HG02870 (cell line): Measurements from ENCODE around the gene HK3.

Experiments used
- ATAC-seq: cut with Tn5 transposase; IDR thresholded peaks from one replicate; pipeline ENCODE4 v1.9.1; 2021; ENCODE audit warnings: mild to moderate bottlenecking, moderate library complexity; ENCODE audit not compliant: unreplicated experiment

The HK3 gene

GRCh38 chr5:176899296-176899891 is at the start of gene HK3:
Gene HK3, minus strand, starts transcription at chr5:176899346. Its CDS starts 3,187 bp downstream, at chr5:176896159.
- no peak for ATAC-seq

GRCh38 chr5:176948458-176948857 is 49.3 kb upstream of the HK3 start:
- ATAC-seq, result no peak

GRCh38 chr5:176947847-176948246 is 48.7 kb upstream of the HK3 start:
- no peak for ATAC-seq

- no peak for ATAC-seq
Measured at GRCh38 chr5:176944268-176944667, 45.1 kb upstream of the HK3 start.

GRCh38 chr5:176943816-176944215 is 44.7 kb upstream of the HK3 start:
- no peak for ATAC-seq

- no peak for ATAC-seq
Measured at GRCh38 chr5:176941951-176942350, 42.8 kb upstream of the HK3 start.

GRCh38 chr5:176938472-176938871 is 39.3 kb upstream of the HK3 start:
- ATAC-seq, result no peak

GRCh38 chr5:176935017-176935416 is 35.9 kb upstream of the HK3 start:
- no peak for ATAC-seq

- no peak for ATAC-seq
Measured at GRCh38 chr5:176934309-176934930, 35.3 kb upstream of the HK3 start.

GRCh38 chr5:176929654-176930053 is 30.5 kb upstream of the HK3 start:
- ATAC-seq, result no peak

- ATAC-seq, result no peak
Measured at GRCh38 chr5:176927562-176927961, 28.4 kb upstream of the HK3 start.

- ATAC-seq, result no peak
Measured at GRCh38 chr5:176922817-176923216, 23.7 kb upstream of the HK3 start.

GRCh38 chr5:176921714-176922113 is 22.6 kb upstream of the HK3 start:
- no peak for ATAC-seq

GRCh38 chr5:176918613-176919012 is 19.5 kb upstream of the HK3 start:
- ATAC-seq, result no peak

- no peak for ATAC-seq
Measured at GRCh38 chr5:176916337-176916736, 17.2 kb upstream of the HK3 start.

GRCh38 chr5:176915906-176916305 is 16.8 kb upstream of the HK3 start:
- ATAC-seq, result no peak

- no peak for ATAC-seq
Measured at GRCh38 chr5:176912115-176912514, 13.0 kb upstream of the HK3 start.

- no peak for ATAC-seq
Measured at GRCh38 chr5:176908675-176909368, 9.7 kb upstream of the HK3 start.

GRCh38 chr5:176906796-176907195 is 7.7 kb upstream of the HK3 start:
- no peak for ATAC-seq

- no peak for ATAC-seq
Measured at GRCh38 chr5:176906126-176906525, 7.0 kb upstream of the HK3 start.

GRCh38 chr5:176904276-176904675 is 5.1 kb upstream of the HK3 start:
- ATAC-seq, result no peak

GRCh38 chr5:176902911-176903664 is 3.9 kb upstream of the HK3 start:
- ATAC-seq, result no peak
